HL-60 (cell line): ENCODE results near the gene BAIAP2L1.

Experiments
- DNase-seq, 2 experiments: peaks; one replicate each; pipeline ENCODE4 v3.0.0-alpha.2; 2010 to 2020; ENCODE audit warnings: low read depth in 1 of 2, low spot score in 1 of 2
- H3K27ac ChIP-seq: fragments of 250-450 bp; sonication (Bioruptor Pico); replicated peaks from 2 replicates; pipeline ENCODE4 v1.5.1; 2020; ENCODE audit warnings: mild to moderate bottlenecking, moderate library complexity
- H3K27me3 ChIP-seq: fragments of 250-450 bp; sonication (Bioruptor Pico); 2 replicates; pipeline ENCODE4 v1.5.1; 2021; ENCODE audit warnings: mild to moderate bottlenecking, moderate library complexity; ENCODE audit not compliant: insufficient read depth, poor library complexity, severe bottlenecking
- H3K4me3 ChIP-seq: replicated peaks from 2 replicates; pipeline ENCODE4 v1.5.1; 2011; ENCODE audit warnings: mild to moderate bottlenecking, control low read depth, low read length; ENCODE audit not compliant: insufficient read depth
- GABPA ChIP-seq: IDR thresholded peaks from 2 replicates; pipeline ENCODE4 v1.6.1; 2012; ENCODE audit warnings: low read depth
- POLR2AphosphoS5 ChIP-seq: IDR thresholded peaks from 2 replicates; pipeline ENCODE4 v1.6.1; 2012; ENCODE audit warnings: low read depth
- SPI1 ChIP-seq: IDR thresholded peaks from 2 replicates; pipeline ENCODE4 v1.6.1; 2012; ENCODE audit warnings: low read depth, mild to moderate bottlenecking, borderline replicate concordance
- TF ChIP-seq, protein P1 (sequence below): IDR thresholded peaks from 2 replicates; pipeline ENCODE4 v1.6.1; 2012; ENCODE audit warnings: low read depth; ENCODE audit not compliant: insufficient replicate concordance
- TF ChIP-seq, protein P2 (sequence below): IDR thresholded peaks from one replicate; pipeline ENCODE4 v1.5.1; 2011; ENCODE audit warnings: low read length, control low read depth, inconsistent platforms; ENCODE audit not compliant: insufficient read depth

BAIAP2L1 gene

DNA sequence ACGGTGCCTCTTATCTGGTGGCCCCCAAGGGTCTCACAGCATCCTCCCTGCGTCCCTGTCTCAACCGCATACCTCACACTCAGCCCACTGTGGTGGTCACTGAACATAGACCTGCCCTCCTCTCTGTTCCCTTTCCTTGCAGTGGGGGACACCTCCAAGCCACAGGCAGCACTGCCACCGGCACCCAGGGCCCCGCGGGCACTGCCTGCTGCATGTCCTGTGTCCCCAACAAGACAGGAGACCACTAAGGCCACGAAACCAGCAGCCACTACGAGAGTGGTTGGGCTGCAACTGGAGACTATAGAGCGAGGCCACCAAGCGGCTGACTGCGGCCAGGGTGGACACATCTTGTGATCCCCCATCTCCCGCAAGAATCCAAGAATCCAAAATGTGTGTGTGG, 104.1 kb downstream of the BAIAP2L1 start:
- no peak for TF ChIP-seq POLR2AphosphoS5
- no peak for TF ChIP-seq GABPA
- TF ChIP-seq SPI1, result no peak
- TF ChIP-seq, protein P1, sequence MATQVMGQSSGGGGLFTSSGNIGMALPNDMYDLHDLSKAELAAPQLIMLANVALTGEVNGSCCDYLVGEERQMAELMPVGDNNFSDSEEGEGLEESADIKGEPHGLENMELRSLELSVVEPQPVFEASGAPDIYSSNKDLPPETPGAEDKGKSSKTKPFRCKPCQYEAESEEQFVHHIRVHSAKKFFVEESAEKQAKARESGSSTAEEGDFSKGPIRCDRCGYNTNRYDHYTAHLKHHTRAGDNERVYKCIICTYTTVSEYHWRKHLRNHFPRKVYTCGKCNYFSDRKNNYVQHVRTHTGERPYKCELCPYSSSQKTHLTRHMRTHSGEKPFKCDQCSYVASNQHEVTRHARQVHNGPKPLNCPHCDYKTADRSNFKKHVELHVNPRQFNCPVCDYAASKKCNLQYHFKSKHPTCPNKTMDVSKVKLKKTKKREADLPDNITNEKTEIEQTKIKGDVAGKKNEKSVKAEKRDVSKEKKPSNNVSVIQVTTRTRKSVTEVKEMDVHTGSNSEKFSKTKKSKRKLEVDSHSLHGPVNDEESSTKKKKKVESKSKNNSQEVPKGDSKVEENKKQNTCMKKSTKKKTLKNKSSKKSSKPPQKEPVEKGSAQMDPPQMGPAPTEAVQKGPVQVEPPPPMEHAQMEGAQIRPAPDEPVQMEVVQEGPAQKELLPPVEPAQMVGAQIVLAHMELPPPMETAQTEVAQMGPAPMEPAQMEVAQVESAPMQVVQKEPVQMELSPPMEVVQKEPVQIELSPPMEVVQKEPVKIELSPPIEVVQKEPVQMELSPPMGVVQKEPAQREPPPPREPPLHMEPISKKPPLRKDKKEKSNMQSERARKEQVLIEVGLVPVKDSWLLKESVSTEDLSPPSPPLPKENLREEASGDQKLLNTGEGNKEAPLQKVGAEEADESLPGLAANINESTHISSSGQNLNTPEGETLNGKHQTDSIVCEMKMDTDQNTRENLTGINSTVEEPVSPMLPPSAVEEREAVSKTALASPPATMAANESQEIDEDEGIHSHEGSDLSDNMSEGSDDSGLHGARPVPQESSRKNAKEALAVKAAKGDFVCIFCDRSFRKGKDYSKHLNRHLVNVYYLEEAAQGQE, result no peak
- TF ChIP-seq, protein P2, sequence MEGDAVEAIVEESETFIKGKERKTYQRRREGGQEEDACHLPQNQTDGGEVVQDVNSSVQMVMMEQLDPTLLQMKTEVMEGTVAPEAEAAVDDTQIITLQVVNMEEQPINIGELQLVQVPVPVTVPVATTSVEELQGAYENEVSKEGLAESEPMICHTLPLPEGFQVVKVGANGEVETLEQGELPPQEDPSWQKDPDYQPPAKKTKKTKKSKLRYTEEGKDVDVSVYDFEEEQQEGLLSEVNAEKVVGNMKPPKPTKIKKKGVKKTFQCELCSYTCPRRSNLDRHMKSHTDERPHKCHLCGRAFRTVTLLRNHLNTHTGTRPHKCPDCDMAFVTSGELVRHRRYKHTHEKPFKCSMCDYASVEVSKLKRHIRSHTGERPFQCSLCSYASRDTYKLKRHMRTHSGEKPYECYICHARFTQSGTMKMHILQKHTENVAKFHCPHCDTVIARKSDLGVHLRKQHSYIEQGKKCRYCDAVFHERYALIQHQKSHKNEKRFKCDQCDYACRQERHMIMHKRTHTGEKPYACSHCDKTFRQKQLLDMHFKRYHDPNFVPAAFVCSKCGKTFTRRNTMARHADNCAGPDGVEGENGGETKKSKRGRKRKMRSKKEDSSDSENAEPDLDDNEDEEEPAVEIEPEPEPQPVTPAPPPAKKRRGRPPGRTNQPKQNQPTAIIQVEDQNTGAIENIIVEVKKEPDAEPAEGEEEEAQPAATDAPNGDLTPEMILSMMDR, result no peak
- Histone ChIP-seq H3K27me3 (no peaks in the 10 kb centered on the region), H3K27ac (no peak overlapping the region), H3K4me3 (no peak overlapping the region)
- no peak for DNase-seq

DNA sequence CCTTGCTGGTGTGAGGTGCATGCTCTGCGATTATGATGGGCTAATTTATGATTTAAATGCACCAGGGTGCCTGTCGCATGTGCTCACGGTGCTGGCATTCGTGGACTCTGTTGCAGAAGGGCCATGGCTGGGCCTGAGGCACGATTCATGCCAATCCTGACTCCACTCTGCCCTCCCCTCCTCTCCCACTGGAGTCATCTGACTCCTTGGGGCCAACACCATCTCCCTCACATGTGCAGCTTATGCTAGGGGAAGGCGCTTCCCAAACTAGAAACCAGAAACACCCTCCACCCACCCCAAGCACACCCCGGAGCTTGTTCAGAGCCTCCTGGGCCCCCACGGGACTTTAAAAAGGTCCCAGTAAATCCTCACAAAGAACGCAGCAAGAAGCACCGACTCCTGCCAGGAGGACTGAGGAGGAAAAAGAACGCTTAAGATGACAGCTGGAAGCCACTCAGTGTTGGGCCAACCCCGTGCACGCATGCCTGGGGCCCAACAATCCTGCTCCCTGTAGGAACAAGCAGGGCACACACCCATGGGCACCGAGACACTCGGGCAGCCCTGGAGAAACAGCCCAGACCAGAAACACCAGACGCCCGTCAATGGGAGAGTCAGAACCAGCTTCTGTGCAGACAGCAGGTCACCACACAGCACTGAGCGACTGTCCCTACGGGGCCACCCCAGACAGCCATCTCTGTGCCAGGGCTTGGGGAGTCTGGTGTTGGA, 105.3 kb downstream of the BAIAP2L1 start:
- no peak for DNase-seq
- no peak overlapping the region for H3K27ac ChIP-seq
- TF ChIP-seq, protein P2, result no peak
- no peak for TF ChIP-seq GABPA
- TF ChIP-seq, protein P1, result no peak
- TF ChIP-seq POLR2AphosphoS5, result no peak
- TF ChIP-seq SPI1, result no peak

DNA sequence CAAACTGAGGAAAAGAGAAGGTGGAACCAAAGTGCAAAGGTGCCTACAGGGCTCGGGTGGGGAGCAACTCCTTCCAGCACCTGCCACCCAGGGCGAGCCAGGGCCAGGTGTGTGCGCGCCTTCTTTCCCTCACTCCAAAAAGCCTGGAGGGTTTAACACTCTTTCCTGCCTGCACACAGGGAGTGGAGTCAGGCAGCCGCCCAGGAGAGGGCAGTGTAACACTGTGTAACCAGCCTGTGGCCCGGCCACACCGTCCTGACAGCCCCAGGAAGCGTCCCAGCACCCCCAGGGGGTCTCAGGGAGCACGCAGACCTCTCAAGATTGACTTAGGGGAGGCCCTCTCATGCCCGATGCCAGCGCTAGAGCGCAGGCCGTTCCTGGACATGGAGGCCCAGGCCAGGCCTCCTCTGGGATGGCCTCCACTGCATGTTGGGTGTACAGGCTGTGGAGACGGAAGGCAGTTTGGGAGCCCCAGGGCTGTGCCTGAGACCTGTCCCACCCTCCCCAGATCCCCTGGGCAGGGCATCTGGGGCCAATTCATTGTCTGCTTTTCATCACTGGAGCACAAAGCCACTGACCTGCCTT, 106.0 kb downstream of the BAIAP2L1 start:
- no peak overlapping the region for H3K27ac ChIP-seq
- H3K4me3 ChIP-seq, result no peak overlapping the region
- DNase-seq, result peak in 1 of 2 experiments; percentile 34
- TF ChIP-seq, protein P1, result no peak
- no peak for TF ChIP-seq POLR2AphosphoS5
- TF ChIP-seq, protein P2, result peak; percentile 43
- no peaks in the 10 kb centered on the region for H3K27me3 ChIP-seq

More for the DNA sequence above, 105.3 kb downstream of the BAIAP2L1 start:
- Histone ChIP-seq H3K27me3 (no peaks in the 10 kb centered on the region), H3K4me3 (no peak overlapping the region)
